Left lung (tissue), 10 donors: ENCODE measurements around the gene KLHDC10. TPM values are rescaled to one million over a fixed set of nuclear protein-coding genes. Genes with fewer than 3 reads are reported as not detected.
"Not testable (repeated sequence)": the region's sequence is repeated elsewhere in the genome, so short reads cannot be mapped to it uniquely, and the experiment has no call there.

ENCODE experiments used
- ATAC-seq: fragments of 200-7000 bp; cut with Tn5 transposase; one replicate; pipeline ENCODE4 v1.9.1; 2020; ENCODE audit warnings: moderate library complexity
- DNase-seq, 4 donors: peaks; one replicate each; pipeline ENCODE4 v3.0.0-alpha.2; 2013 to 2020
- H3K27ac ChIP-seq, 2 donors: fragments of 200-600 bp; sonication (generic) in 1 of 2; one replicate each; pipeline versions ENCODE4 v1.5.0 to v1.8.0; 2020 to 2021
- H3K27me3 ChIP-seq, 2 donors: fragments of 200-600 bp; sonication (generic) in 1 of 2; one replicate each; pipeline versions ENCODE4 v1.5.0 to v1.8.0; 2020 to 2021
- H3K36me3 ChIP-seq, 2 donors: fragments of 200-600 bp; sonication (generic) in 1 of 2; one replicate each; pipeline versions ENCODE4 v1.5.0 to v1.8.0; 2020 to 2021
- H3K4me1 ChIP-seq, 2 donors: fragments of 200-600 bp; one replicate each; pipeline ENCODE4 v1.8.0; 2021
- H3K4me3 ChIP-seq, 2 donors: fragments of 200-600 bp; sonication (generic) in 1 of 2; one replicate each; pipeline versions ENCODE4 v1.5.0 to v1.8.0; 2020 to 2021; ENCODE audit warnings: mild to moderate bottlenecking in 1 of 2
- H3K9me3 ChIP-seq, 2 donors: fragments of 200-600 bp; sonication (generic) in 1 of 2; one replicate each; pipeline versions ENCODE4 v1.5.0 to v1.8.0; 2020 to 2021
- CTCF ChIP-seq, 2 donors: fragments of 200-600 bp; sonication (generic) in 1 of 2; IDR thresholded peaks; one replicate each; pipeline versions ENCODE4 v1.5.0 to v1.8.0; 2021; ENCODE audit warnings: antibody characterized with exemption in 2 of 2
- intact Hi-C, 2 donors: fragments of 100-400 bp; cut with DNase I; formaldehyde crosslinking; loops; one replicate each; pipeline versions ENCODE4 v1.11.2 to v1.14.2; 2022
- polyA plus RNA-seq, 6 donors: library from polyadenylated mRNA; unstranded; fragments of 120-200 nt; gene quantifications; one replicate each; pipeline ENCODE4 v1.2.1, GENCODE V29; 2013; ENCODE audit not compliant: insufficient read length in 6 of 6
- total RNA-seq, 2 donors: library from RNA; stranded (reverse); fragmentation: NEBNext Ultra II Directional; extraction: Animal tissue kit (Norgen Biotek cat#: 25700); gene quantifications; one replicate each; pipeline ENCODE4 v1.2.1, GENCODE V29; 2021
- donor health status: DM: no; HTN: yes; CAD: no.
- donor health status: DM: no; HTN: no; CAD: no.

KLHDC10 gene
- total and polyA plus RNA-seq, 8 donors = 33.3 to 39.7 (median 37.9) TPM

DNA sequence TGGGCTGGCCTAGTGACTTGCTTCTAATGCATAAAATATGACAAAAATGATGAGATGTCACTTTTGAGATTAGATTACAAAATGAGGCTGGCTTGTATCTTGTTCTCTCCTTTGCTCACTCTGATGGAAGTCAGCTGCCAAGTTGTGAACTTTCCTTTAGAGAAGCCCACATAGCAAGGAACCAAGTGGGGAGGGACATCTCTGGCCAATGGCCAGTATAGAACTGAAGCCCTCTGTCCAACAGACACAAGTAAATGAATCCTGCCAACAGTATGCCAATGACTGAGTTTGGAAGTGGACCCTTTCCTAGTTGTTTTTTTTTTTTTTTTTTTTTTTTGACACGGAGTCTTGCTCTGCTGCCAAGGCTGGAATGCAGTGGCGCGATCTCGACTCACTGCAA is 22.5 kb upstream of the KLHDC10 start:
- no peak for TF ChIP-seq CTCF (IDR thresholded peaks at IDR 0.05)

GRCh38 chr7:130048906-130049305 is 21.4 kb upstream of the KLHDC10 start:
- H3K27me3 ChIP-seq = no peaks in the 10 kb centered on the region
- DNase-seq (no peak), ATAC-seq (no peak)
- intact Hi-C loops = no loop called here
- no peak overlapping the region for H3K4me3 ChIP-seq
- TF ChIP-seq CTCF (IDR thresholded peaks at IDR 0.05) = no peak
- peaks cover 3 to 17% of the 10 kb centered on the region in 2 donors for H3K4me1 ChIP-seq
- H3K36me3 ChIP-seq = peaks cover 0 to 38% of the 10 kb centered on the region in 2 donors
- no peak overlapping the region for H3K27ac ChIP-seq
- no peaks in the 10 kb centered on the region for H3K9me3 ChIP-seq

More for the DNA sequence above, 22.5 kb upstream of the KLHDC10 start:
- intact Hi-C loops = no loop called here
- Histone ChIP-seq H3K4me3 (no peak overlapping the region), H3K36me3 (peaks cover 0 to 48% of the 10 kb centered on the region in 2 donors), H3K9me3 (no peaks in the 10 kb centered on the region), H3K4me1 (peaks cover 3 to 17% of the 10 kb centered on the region in 2 donors), H3K27me3 (no peaks in the 10 kb centered on the region), H3K27ac (no peak overlapping the region)
- DNase-seq (no peak), ATAC-seq (no peak)

- H3K9me3 ChIP-seq, H3K27me3 ChIP-seq: not testable (repeated sequence)
These were observed 18.1 kb upstream of the KLHDC10 start for GRCh38 chr7:130052250-130052649.

GRCh38 chr7:130055198-130055597 is 15.1 kb upstream of the KLHDC10 start:
- H3K36me3 ChIP-seq, ATAC-seq, H3K9me3 ChIP-seq, H3K4me3 ChIP-seq, H3K27me3 ChIP-seq, H3K27ac ChIP-seq, DNase-seq, intact Hi-C loops: not testable (repeated sequence)
- peaks cover 3 to 12% of the 10 kb centered on the region in 2 donors for H3K4me1 ChIP-seq

More at GRCh38 chr7:130052250-130052649, 18.1 kb upstream of the KLHDC10 start:
- H3K36me3 ChIP-seq, intact Hi-C loops, H3K27ac ChIP-seq, ATAC-seq, H3K4me3 ChIP-seq: not testable (repeated sequence)
- DNase-seq = peak in 1 of 4 donors; percentile 54
- H3K4me1 ChIP-seq = peaks cover 3 to 17% of the 10 kb centered on the region in 2 donors

GRCh38 chr7:130062246-130062645 is 8.1 kb upstream of the KLHDC10 start:
- intact Hi-C loops = no loop called here
- DNase-seq (no peak), ATAC-seq (no peak)
- no peak overlapping the region for H3K27ac ChIP-seq
- no peaks in the 10 kb centered on the region for H3K4me1 ChIP-seq
- TF ChIP-seq CTCF (IDR thresholded peaks at IDR 0.05) = no peak
- H3K4me3 ChIP-seq = no peak overlapping the region
- no peaks in the 10 kb centered on the region for H3K36me3 ChIP-seq
- no peaks in the 10 kb centered on the region for H3K9me3 ChIP-seq
- no peaks in the 10 kb centered on the region for H3K27me3 ChIP-seq

GRCh38 chr7:130063036-130063435 is 7.3 kb upstream of the KLHDC10 start:
- Histone ChIP-seq H3K4me1 (no peaks in the 10 kb centered on the region), H3K36me3 (no peaks in the 10 kb centered on the region), H3K27ac (no peak overlapping the region), H3K9me3 (no peaks in the 10 kb centered on the region), H3K27me3 (no peaks in the 10 kb centered on the region), H3K4me3 (no peak overlapping the region)
- ATAC-seq = peak; percentile 65
- TF ChIP-seq CTCF (IDR thresholded peaks at IDR 0.05) = peak; percentile 67 to 72
- DNase-seq = no peak
- intact Hi-C loops = no loop called here

DNA sequence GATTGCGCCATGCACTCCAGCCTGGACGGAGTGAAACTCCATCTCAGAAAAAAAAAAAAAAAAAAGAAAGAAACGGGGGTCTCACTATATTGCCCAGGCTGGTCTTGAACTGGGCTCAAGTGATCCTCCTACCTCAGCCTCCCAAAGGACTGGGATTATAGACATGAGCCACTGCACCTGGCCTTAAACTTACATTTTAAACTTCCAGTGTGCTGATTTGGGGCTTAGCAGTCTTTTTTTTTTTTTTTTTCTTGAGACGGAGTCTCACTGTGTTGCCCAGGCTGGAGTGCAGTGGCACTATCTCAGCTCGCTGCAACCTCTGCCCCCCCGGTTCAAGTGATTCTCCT is 5.8 kb upstream of the KLHDC10 start:
- H3K9me3 ChIP-seq, intact Hi-C loops, H3K27me3 ChIP-seq, H3K4me1 ChIP-seq, H3K4me3 ChIP-seq, H3K27ac ChIP-seq, ATAC-seq, DNase-seq, H3K36me3 ChIP-seq: not testable (repeated sequence)
